ENCODE data around the gene OXER1. TPM values are rescaled to one million over a fixed set of nuclear protein-coding genes. Genes with fewer than 3 reads are reported as not detected.
A peak's percentile ranks its signal among the peaks of the same experiment; 100 is the strongest.

The OXER1 gene
- total and polyA plus RNA-seq, 2 of the 13 experiments (the other 11 are each of a cell fraction or from before 2014, with no cell fraction given) = 8.0 to 9.0 TPM

- no peak for TF ChIP-seq JUND (CRISPR knock-in tag; IDR thresholded peaks at IDR 0.05)
- no peak for TF ChIP-seq SRY (CRISPR knock-in tag; IDR thresholded peaks at IDR 0.05)
- no peak for TF ChIP-seq MXD1 (CRISPR knock-in tag; IDR thresholded peaks at IDR 0.05)
- no peak for TF ChIP-seq SNAPC2 (CRISPR knock-in tag; IDR thresholded peaks at IDR 0.05)
- peak; percentile 83 for TF ChIP-seq ZNF574 (CRISPR knock-in tag; IDR thresholded peaks at IDR 0.05)
- no peak for TF ChIP-seq REST (IDR thresholded peaks at IDR 0.05; ENCODE audit: borderline replicate concordance in 1 of 2, low read depth in 1 of 2, low read length in 2 of 2)
- TF ChIP-seq ZNF34 (CRISPR knock-in tag; IDR thresholded peaks at IDR 0.05; ENCODE audit: borderline replicate concordance) = no peak
- no peak for TF ChIP-seq FOXM1 (CRISPR knock-in tag; IDR thresholded peaks at IDR 0.05)
- no peak; the same call in 1 of the 2 replicates for TF ChIP-seq AHDC1 (CRISPR knock-in tag; IDR thresholded peaks at IDR 0.05; ENCODE audit: borderline replicate concordance)
- TF ChIP-seq ZSCAN30 (CRISPR knock-in tag; IDR thresholded peaks at IDR 0.05) = no peak
- no peak for TF ChIP-seq PAX8 (CRISPR knock-in tag; IDR thresholded peaks at IDR 0.05; ENCODE audit: borderline replicate concordance)
- TF ChIP-seq ZNF598 (CRISPR knock-in tag; IDR thresholded peaks at IDR 0.05; ENCODE audit: borderline replicate concordance) = peak; percentile 60; the same call in 1 of the 2 replicates
- no peak for TF ChIP-seq HNRNPUL1 (IDR thresholded peaks at IDR 0.05; ENCODE audit: low read depth, low read length)
- no peak for TF ChIP-seq TFAP4 (IDR thresholded peaks at IDR 0.05; ENCODE audit: borderline replicate concordance, low read depth)
Observed at GRCh38 chr2:42794271-42795046, 30.5 kb upstream of the OXER1 start (continued).
